ENCODE data around the gene EIF2AK3.

Gene EIF2AK3

GRCh38 chr2:88597168-88597567 is 30.1 kb downstream of the EIF2AK3 start:
- TF ChIP-seq CTCF (conservative IDR thresholded peaks at IDR 0.05) = no peak
- peak overlapping the region; percentile 58; the same call in 1 of the 2 replicates for H3K27ac ChIP-seq

GRCh38 chr2:88596141-88596830 is 31.0 kb downstream of the EIF2AK3 start:
- TF ChIP-seq CTCF (conservative IDR thresholded peaks at IDR 0.05) = no peak
- peak overlapping the region; percentile 58 for H3K27ac ChIP-seq

- H3K27ac ChIP-seq = no peak overlapping the region
Observed at GRCh38 chr2:88591698-88592097, 35.6 kb downstream of the EIF2AK3 start.

GRCh38 chr2:88590998-88591613 is 36.2 kb downstream of the EIF2AK3 start:
- no peak overlapping the region for H3K27ac ChIP-seq

More at GRCh38 chr2:88591698-88592097, 35.6 kb downstream of the EIF2AK3 start:
- TF ChIP-seq CTCF (conservative IDR thresholded peaks at IDR 0.05) = no peak

GRCh38 chr2:88585969-88586368 is 41.3 kb downstream of the EIF2AK3 start:
- no peak for TF ChIP-seq CTCF (conservative IDR thresholded peaks at IDR 0.05)
- H3K27ac ChIP-seq = no peak overlapping the region

More at GRCh38 chr2:88590998-88591613, 36.2 kb downstream of the EIF2AK3 start:
- peak; percentile 88 for TF ChIP-seq CTCF (conservative IDR thresholded peaks at IDR 0.05)

- no peak for TF ChIP-seq CTCF (conservative IDR thresholded peaks at IDR 0.05)
- no peak overlapping the region for H3K27ac ChIP-seq
Observed at GRCh38 chr2:88582030-88582429, 45.2 kb downstream of the EIF2AK3 start.

GRCh38 chr2:88580088-88580487 is 47.2 kb downstream of the EIF2AK3 start:
- no peak overlapping the region for H3K27ac ChIP-seq
- no peak for TF ChIP-seq CTCF (conservative IDR thresholded peaks at IDR 0.05)
